HuH-7 (cell line): Measurements from ENCODE around the gene HARBI1.
"Not testable (repeated sequence)": the region's sequence is repeated elsewhere in the genome, so short reads cannot be mapped to it uniquely, and the experiment has no call there.

ENCODE experiments used
- DNase-seq: peaks from one replicate; pipeline ENCODE4 v3.0.0; 2011; ENCODE audit warnings: low spot score

Gene HARBI1

DNA sequence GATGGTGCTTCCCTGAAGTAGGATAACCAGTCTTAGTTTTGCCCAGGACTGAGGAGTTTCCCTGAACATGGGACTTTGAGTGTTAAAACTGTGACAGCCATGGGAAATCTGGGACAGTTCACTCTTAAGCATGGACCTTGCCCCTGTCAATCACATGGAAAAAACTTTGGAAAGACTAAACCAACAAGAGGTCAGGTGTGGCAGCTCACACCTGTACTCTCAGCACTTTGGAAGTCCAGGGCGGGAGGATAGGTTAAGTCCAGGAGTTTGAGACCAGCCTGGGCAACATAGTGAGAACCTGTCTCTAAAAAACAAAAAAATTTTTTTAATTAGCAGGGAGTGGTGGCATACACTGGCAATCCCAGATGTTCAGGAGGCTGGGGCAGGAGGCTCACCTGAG, 19.9 kb downstream of the HARBI1 start:
- no peak for DNase-seq

DNA sequence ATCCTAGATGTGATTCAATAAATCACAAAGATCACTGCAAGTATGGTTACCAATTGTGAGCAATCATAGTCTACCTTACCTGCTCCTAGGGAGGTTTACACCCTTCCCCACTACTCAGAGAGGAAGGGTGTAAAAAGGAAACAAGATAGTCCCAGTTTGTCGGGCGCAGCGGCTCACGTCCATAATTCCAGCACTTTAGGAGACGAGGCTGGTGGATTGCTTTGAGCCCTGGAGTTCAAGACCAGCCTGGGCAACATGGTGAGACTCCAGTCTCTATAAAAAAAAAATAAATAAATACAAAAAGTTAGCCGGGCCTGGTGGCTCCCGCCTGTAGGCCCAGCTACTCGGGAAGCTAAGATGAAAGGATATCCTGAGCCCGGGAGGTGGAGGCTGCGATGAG, 22.2 kb downstream of the HARBI1 start:
- DNase-seq, result no peak

DNA sequence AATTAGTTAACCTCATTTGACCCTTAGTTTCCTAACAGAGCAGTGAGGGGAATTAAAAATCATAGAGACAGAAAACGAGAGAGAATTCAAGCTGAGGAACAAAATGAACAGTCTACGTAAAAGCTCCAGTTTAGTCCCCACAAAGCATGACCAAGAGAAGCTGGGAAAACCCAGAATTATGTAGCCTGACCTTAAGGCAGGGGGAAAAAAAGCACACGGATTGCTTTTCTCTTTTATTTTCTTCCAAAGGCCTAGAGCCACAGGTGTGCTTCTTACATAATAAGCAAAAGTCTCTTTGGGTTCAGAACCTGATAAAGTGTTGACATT, 22.7 kb downstream of the HARBI1 start:
- no peak for DNase-seq

DNA sequence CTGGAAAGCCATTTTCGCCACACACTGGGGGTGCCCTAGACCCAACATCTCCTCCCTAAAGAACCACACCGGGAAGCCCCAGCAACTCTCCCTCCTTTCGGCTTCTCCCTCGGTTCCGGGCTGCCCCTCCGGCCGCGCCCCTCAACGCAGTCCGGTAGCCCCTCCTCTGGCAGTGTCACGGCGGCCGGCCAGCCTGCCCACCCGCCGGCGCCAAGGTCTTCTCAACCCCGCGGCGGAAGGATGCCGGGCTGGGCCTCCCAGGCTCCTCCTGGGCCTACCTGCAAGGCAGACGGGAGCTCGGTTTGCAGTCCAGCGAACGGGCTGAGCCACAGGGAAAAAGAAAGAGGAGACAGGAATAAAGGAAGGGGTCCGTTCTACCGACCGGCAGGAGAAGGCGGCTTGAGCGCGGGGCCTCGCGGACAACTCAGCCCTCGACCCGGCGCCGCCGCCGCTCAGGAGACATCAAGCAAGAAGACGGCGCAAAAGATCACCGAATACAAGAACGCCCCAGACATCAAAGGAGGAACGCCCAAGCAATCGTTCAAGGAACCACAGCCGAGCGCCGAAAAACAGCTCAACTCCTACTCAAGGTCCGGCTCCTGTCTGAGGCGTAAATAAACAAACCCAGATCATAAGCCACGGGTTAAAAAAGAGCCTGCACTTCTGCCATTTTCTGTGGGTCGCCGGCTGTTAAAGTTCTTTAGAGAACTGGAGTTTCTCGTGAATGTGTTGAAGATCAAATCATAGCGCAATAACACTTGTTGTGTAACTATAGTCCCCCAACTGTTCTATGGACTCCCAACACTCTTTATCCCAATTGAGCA, 23.3 kb downstream of the HARBI1 start, which contains the start of gene AMBRA1:
Gene AMBRA1 (minus strand): TSS at position 474 of the 824 bp plus-strand sequence. CDS start 45,643 bp downstream, outside the sequence.
- peak; percentile 67 for DNase-seq

DNA sequence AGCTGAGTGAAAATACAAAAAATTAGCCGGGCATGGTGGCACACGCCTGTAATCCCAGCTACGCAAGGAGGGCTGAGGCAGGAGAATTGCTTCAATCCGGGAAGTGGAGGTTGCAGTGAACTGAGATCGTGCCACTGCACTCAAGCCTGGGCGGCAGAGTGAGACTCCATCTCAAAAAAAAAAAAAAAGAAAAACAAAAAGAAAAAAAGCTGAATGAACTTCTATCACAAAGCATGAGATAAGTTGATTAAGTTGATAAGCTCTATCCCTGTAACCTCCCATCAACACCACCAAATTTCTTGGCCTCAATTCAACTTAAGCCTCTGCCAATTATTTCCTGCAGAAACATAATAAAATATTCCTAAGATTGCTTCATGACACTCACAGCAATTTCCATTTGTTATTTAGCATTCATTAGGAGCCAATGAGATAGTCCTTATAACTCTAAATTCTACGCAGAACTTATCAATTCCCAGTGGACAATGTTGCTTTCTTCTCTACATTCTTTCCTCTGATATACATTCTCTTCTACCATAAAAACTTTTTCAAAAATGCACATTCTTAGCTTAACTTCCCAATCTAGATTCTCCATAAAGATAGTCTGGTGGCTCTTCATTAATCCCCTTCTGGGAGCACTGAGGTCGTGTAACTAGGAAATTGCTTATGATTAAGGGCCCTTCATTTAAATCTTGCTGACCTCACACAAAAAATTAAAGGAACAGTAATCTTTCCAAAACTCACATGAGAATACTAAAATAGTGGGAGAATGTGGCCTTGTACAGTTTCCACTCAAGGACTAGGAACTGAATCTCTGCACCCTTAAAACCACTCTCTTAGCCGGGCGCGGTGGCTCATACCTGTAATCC, 26.1 kb downstream of the HARBI1 start:
- DNase-seq, result no peak

DNA sequence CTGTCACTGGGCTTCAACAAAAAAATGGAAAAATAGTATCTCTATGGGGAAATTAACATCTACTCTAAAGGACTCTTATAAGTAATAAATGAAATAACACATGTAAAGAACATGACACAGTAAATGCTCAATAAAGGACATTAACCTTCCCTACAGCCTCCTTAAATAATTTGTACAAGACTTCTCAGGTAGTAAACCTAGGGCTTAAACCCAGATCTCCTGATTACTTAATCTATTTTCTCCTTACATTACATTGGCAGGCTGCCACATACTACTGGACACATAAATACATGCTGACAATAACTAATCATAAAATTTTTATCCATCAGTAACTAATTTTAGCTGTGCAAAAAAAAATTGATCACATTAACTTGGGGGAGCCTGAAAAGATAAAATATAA, 28.1 kb downstream of the HARBI1 start:
- DNase-seq, result no peak

DNA sequence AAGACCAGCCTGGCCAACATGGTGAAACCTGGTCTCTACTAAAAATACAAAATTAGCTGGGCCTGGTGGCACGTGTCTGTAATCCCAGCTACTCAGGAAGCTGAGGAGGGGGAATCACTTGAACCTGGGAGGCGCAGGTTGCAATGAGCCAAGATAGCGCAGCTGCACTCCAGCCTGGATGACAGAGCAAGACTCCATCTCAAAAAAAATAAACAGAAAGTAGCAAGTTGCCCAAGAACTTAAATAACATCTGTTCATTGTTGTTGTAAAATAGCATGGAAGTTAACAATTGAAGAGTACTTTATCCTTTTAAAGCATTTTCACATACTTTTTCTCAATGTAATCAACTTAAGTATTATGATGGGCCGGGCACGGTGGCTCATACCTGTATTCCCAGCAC, 28.9 kb downstream of the HARBI1 start:
- DNase-seq, result no peak

DNA sequence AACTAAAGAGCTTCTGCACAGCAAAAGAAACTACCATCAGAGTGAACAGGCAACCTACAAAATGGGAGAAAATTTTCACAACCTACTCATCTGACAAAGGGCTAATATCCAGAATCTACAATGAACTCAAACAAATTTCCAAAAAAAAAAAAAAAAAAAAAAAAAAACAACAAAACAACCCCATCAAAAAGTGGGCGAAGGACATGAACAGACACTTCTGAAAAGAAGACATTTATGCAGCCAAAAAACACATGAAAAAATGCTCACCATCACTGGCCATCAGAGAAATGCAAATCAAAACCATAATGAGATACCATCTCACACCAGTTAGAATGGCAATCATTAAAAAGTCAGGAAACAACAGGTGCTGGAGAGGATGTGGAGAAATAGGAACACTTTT, 33.5 kb downstream of the HARBI1 start:
- DNase-seq, result not testable (repeated sequence)

DNA sequence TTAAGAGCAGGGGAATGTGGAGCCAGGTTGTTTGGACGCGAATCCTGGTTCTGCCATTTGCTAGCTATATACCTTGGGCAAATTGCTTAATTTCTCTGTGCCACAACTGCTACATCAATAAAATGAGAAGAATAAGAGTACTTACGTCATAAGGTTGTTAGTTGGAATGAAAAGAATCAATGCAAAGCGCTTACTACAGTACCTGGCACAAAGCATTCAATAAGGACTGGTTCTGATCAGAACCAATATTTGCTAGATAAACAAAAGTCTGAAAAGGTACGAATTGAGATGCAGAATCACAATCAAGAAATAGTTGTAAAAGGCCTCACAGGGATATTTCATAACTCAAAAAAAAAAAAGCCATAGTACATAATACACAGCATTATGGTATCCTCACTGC, 34.4 kb downstream of the HARBI1 start:
- DNase-seq, result no peak

DNA sequence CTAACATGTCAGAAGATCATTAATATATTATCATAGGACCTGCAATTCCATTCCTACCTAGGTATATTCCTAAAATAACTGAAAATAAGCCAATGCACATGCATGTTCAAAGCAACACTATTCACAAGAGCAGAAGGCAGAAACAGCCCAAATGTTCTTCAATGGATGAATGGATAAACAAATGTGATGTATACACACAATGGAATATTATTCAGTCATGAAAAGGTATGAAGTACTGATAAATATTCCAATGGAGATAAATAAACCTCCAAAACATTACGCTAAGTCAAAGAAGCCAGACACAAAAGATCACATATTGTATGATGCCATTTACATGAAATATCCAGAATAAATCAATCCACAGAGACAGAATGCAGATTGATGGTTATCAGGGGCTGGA, 40.0 kb downstream of the HARBI1 start:
- DNase-seq, result no peak

DNA sequence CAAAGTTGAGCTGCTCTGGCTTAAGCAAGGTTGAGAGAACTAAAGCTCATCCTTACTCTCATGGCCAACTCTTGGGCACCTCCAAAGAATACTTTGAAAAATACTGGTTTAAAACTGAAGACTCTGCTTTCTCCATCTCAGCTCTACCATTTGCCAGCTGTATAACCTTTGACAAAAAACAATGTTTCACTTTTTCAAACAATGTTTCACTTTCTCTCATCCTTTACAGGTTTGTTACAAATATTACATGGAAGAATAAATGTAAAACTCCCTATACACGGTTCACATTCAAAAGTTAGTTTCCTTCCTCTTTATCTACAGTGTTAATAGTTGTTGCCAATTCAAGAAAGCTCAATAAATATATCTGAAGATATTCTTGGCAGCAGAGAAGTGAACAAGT, 42.4 kb downstream of the HARBI1 start:
- no peak for DNase-seq

DNA sequence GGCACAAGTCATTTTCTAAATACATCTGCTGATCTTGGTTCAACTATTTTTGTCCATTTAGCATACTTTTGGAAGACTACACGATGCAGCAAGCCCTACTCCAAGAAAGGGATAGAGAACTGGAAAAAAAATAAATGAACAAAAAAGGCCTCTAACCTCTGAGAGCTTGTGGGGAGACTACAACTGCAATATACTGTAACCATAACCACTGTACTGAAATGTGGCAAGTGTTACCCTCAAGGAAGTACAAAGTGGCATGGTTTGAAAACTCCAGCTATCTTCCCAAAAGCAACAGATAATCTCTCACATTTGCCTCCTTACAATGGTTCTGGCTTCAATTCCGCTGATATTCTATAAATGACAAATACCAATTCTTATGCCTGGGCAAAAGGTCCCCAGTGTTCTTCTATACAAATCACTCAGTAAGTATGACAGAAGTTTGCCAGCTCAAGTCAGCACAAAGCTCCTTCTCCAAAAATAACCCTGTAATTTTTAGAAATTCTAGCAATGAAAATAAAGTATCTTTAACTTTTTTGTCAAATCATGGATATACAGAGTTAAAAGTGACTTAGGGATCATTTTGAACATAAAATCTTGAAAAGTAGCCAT, 46.1 kb downstream of the HARBI1 start:
- no peak for DNase-seq

DNA sequence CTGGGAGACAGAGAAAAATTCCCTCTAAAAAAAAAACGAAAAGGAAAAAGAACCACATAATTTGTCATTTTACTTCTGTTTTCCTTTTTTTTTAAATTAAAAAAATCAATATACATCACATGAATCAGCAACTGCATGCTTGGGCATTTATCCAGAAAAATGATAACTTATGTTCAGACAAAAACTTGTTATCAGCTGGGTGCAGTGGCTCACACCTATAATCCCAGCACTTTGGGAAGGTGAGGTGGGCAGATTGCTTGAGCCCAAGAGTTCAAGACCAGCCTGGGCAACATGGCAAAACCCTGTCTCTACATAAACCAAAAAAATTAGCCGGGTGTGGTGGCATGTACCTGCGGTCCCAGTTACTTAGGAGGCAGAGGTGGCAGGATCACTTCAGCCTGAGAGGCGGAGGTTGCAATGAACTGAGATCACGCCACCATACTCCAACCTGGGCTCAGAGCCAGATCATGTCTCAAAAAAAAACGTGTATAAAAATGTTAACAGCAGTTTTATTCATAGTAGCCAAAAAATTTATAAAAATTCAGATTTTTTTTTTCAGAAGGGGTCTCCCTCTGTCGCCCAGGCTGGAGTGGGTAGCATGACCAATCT, 51.7 kb downstream of the HARBI1 start:
- no peak for DNase-seq

DNA sequence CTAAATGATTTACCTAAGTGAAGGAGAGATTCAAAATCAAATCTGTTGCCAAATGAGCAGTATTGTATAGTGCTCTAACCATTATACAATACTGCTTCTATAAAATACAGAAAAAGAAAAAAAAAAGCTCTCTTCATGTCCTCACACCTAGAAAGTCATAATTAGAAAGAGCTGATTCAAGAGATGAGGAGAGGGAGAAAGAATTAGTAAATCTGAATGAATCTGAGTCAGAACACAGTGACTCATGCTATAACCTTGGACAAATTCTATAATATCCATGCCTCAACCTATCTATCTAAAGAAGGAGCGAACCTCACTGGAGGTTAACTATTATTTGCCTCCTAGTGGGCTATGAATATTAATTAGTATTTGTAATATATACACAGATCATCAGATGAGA, 52.6 kb downstream of the HARBI1 start:
- DNase-seq, result no peak

DNA sequence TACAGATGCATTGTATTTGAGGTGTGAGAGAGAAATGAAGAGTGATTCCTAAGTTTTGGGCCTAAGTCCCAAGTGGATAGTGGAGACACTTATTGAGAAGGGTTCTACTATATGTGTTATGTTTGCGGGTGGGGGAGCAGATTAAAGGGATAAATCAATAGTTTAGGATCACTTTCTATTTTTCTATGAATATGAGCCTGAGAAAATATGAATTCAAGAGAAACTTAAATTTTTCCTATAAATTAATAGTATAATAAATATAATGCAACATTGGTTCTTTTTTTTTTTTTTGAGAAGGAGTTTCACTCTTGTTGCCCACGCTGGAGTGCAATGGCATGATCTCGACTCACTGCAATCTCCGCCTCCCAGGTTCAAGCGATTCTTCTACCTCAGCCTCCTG, 54.5 kb downstream of the HARBI1 start:
- no peak for DNase-seq

DNA sequence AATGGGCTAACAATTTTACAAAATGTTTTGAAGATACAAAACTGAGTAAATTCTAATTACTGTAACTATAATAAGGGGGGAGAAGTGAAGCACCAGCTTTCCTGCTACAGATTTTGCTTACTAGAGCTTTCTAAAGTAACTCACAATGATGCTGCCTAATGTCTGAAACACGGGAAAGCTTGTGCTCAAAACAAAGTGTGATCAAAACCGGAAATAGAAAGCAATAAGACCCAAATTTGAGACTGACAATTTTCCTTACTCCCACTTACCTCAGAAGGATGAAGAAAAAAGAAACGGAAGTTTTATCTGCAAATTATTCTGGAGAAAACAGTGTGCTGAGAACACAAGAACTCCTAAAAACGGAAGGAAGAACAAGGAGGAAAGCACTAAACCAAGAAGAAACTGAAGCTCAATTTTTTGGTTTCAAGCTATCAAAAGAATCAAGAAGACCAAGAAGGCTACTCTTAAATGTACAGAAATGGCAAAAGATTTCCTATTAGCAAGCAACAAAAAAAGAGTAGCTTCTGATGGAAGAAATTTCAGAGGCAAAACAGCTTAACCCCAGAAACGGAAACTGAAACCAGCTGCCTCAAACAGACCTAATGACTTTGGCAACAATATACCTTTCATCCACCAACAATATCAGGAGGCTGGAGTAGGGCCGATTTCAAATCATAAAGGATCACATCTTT, 56.6 kb downstream of the HARBI1 start:
- DNase-seq, result no peak

DNA sequence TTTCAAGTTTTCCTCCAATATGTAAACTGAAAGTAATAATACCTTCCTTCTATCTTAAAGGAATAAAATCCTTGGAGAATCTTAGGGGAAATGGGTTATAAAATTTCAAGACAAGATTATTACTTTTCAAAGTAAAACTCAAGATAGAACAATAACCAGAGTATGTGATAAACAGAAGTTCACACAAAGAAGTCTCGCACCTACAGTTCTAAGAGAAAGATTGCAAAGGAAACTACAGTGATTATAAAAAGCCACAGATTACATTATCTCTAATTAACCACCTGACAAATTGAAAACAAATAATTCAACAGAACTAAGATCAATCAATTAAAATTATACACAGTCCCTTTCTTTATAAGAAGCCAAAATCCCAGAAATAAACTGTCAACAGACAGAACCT, 57.2 kb downstream of the HARBI1 start:
- no peak for DNase-seq

DNA sequence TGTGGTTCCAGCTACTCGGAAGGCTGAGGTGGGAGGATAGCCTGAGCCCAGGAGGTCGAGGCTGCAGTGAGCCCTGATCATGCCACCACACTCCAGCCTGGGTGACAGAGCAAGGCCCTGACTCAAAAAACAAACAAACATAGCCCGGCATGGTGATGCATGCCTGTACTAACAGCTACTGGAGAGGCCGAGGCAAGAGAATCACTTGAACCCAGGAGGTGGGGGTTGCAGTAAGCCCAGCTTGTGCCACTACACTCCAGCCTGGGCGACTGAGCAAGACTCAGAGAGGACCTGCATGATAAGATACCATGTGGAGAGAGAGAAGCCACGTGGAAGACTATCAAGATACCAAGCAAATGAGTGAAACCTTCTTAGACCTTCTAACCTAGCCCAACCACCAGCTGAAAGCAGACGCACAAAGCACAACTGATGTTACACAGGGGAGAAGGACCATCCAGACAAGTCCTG, 59.3 kb downstream of the HARBI1 start:
- no peak for DNase-seq

DNA sequence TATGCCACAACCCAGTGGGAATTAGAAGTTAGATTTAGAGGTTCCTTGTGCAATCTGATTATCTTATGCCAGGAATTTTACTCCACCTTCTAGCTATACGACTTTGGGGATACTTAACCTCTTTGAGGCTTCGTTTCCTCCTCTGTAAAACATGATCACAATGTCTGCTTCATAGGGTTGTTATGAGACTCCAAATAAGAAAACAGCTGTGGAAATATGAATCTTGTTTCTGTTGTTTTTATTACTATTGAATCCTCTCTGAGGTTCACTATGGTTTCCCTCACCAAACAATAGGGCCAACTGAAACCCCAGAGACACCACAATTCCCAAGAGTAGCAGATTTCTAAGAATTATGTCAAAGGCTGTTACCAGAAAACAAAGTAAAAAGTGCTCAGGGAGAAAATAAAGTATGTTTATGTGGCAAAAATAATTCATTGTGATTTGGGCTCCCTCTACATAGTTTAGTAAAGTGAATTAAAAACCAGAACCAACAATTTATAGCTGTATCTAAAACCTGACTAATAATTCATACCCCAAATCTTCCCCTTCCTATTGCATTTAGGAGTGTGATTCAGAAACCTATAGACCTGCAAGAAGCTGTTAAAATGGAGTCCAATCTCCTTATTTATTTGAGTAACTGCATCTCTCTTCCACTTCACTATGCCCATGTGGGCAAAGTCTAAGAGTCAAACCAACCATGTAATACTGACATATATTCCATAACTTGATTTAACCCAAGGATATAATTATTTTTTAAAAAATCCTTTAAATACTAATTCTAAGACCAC, 61.6 kb downstream of the HARBI1 start:
- DNase-seq, result no peak

DNA sequence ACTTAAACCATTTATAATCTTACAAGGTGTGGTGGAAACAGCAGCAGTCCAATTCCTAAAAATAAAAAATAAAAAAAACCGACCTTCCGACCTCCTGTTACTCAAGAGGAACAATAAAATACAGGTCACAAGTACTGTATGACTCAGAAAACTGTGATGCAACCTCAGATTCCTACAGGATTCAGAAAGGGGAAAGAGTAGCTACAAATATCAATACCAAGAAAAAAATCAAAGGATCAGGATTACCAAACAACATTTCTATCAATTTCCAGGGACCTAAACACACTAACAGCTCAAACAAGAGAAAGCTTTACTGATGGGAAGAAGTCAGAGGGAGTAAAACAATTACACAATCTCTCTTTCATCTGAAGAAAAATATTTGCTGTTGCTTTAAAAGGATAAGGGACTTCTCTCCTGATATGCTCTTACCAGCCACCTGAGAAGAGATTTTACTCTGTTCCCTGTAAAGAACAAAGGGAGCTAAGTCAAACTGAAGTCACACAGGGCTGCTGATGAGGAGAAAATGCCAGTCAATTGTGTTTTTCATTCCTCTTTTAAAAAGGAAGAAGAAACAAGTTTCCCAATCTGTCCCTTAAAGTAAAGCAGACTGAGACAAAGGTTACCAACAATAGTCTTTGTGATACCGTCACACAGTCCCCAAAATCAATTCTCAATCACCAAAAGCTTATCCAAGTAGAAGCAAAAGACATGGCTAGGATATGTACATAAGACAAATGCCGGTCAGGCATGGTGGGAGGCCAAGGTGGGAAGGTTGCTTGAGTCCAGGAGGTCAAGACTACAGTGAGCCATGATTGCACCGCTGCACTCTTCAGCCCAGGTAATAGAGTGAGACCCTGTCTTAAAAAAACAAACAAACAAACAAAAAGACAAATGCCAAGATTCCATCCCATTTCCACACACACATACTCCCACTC, 62.5 kb downstream of the HARBI1 start:
- peak; percentile 55 for DNase-seq
